Activated naive CD8-positive, alpha-beta T cell treated with anti-CD3 and anti-CD28 coated beads for 36 hours (primary cell): ENCODE measurements around the gene MRNIP. TPM values are rescaled to one million over a fixed set of nuclear protein-coding genes. Genes with fewer than 3 reads are reported as not detected.

ENCODE experiments used
- DNase-seq: peaks from one replicate; pipeline ENCODE4 v3.0.0; 2021
- H3K27ac Mint-ChIP-seq: one replicate; pipeline ENCODE4 v1.8.0; 2022; ENCODE audit warnings: mild to moderate bottlenecking, moderate library complexity, mixed read lengths
- H3K27me3 Mint-ChIP-seq: one replicate; pipeline ENCODE4 v1.8.0; 2022; ENCODE audit warnings: mild to moderate bottlenecking, mixed read lengths
- H3K36me3 Mint-ChIP-seq: one replicate; pipeline ENCODE4 v1.8.0; 2021; ENCODE audit warnings: mild to moderate bottlenecking, mixed read lengths
- H3K4me1 Mint-ChIP-seq: one replicate; pipeline ENCODE4 v1.8.0; 2021; ENCODE audit warnings: mixed read lengths
- H3K4me3 Mint-ChIP-seq: one replicate; pipeline ENCODE4 v1.8.0; 2022; ENCODE audit warnings: mild to moderate bottlenecking, moderate library complexity, mixed read lengths
- H3K9me3 Mint-ChIP-seq: one replicate; pipeline ENCODE4 v1.8.0; 2022; ENCODE audit warnings: mixed read lengths
- total RNA-seq, 2 experiments: library from RNA; stranded (reverse); gene quantifications; one replicate each; pipeline ENCODE4 v1.2.3, GENCODE V29; 2021

MRNIP gene
- total RNA-seq, 2 experiments from 2014 or later = 12.3 to 13.9 TPM

- Mint-ChIP-seq H3K4me1 (peaks cover 30% of the 10 kb centered on the region), H3K9me3 (no peaks in the 10 kb centered on the region), H3K27ac (peak overlapping the region; percentile 78), H3K36me3 (peaks cover 6% of the 10 kb centered on the region), H3K4me3 (peak overlapping the region; percentile 91), H3K27me3 (no peaks in the 10 kb centered on the region)
- DNase-seq = peak; percentile 75
Observed at GRCh38 chr5:179803651-179804554, 54.7 kb downstream of the MRNIP start.

- no peak overlapping the region for H3K27ac Mint-ChIP-seq
- H3K27me3 Mint-ChIP-seq = no peaks in the 10 kb centered on the region
- no peak overlapping the region for H3K4me3 Mint-ChIP-seq
- peaks cover 30% of the 10 kb centered on the region for H3K4me1 Mint-ChIP-seq
- H3K9me3 Mint-ChIP-seq = no peaks in the 10 kb centered on the region
- peaks cover 6% of the 10 kb centered on the region for H3K36me3 Mint-ChIP-seq
- no peak for DNase-seq
Observed at GRCh38 chr5:179802950-179803562, 55.6 kb downstream of the MRNIP start.

- no peaks in the 10 kb centered on the region for H3K27me3 Mint-ChIP-seq
Observed at GRCh38 chr5:179802207-179802883, 56.3 kb downstream of the MRNIP start.

GRCh38 chr5:179801304-179802206 lies 57.1 kb downstream of the MRNIP start:
- Mint-ChIP-seq H3K4me3 (no peak overlapping the region), H3K27me3 (no peaks in the 10 kb centered on the region), H3K36me3 (peaks cover 10% of the 10 kb centered on the region), H3K4me1 (peaks cover 36% of the 10 kb centered on the region), H3K27ac (peak overlapping the region; percentile 72), H3K9me3 (no peaks in the 10 kb centered on the region)
- peak; percentile 83 for DNase-seq

More at GRCh38 chr5:179802207-179802883, 56.3 kb downstream of the MRNIP start:
- peaks cover 30% of the 10 kb centered on the region for H3K4me1 Mint-ChIP-seq
- H3K27ac Mint-ChIP-seq = no peak overlapping the region
- no peak overlapping the region for H3K4me3 Mint-ChIP-seq
- no peak for DNase-seq
- H3K36me3 Mint-ChIP-seq = peaks cover 6% of the 10 kb centered on the region
- H3K9me3 Mint-ChIP-seq = no peaks in the 10 kb centered on the region

GRCh38 chr5:179800696-179801201 lies 57.9 kb downstream of the MRNIP start:
- H3K9me3 Mint-ChIP-seq = no peaks in the 10 kb centered on the region
- H3K36me3 Mint-ChIP-seq = peaks cover 10% of the 10 kb centered on the region
- H3K27me3 Mint-ChIP-seq = no peaks in the 10 kb centered on the region
- no peak for DNase-seq
- peaks cover 36% of the 10 kb centered on the region for H3K4me1 Mint-ChIP-seq
- H3K4me3 Mint-ChIP-seq = no peak overlapping the region
- no peak overlapping the region for H3K27ac Mint-ChIP-seq

GRCh38 chr5:179800071-179800695 lies 58.4 kb downstream of the MRNIP start:
- Mint-ChIP-seq H3K9me3 (no peaks in the 10 kb centered on the region), H3K36me3 (peaks cover 10% of the 10 kb centered on the region), H3K4me3 (no peak overlapping the region), H3K4me1 (peaks cover 35% of the 10 kb centered on the region), H3K27ac (no peak overlapping the region), H3K27me3 (no peaks in the 10 kb centered on the region)
- no peak for DNase-seq

GRCh38 chr5:179799644-179799973 lies 59.0 kb downstream of the MRNIP start:
- no peak for DNase-seq
- Mint-ChIP-seq H3K27ac (no peak overlapping the region), H3K4me3 (no peak overlapping the region)

GRCh38 chr5:179798771-179799643 lies 59.6 kb downstream of the MRNIP start:
- H3K4me3 Mint-ChIP-seq = no peak overlapping the region
- H3K9me3 Mint-ChIP-seq = no peaks in the 10 kb centered on the region
- H3K27ac Mint-ChIP-seq = no peak overlapping the region
- H3K4me1 Mint-ChIP-seq = peaks cover 34% of the 10 kb centered on the region
- DNase-seq = no peak
- peaks cover 8% of the 10 kb centered on the region for H3K36me3 Mint-ChIP-seq
- no peaks in the 10 kb centered on the region for H3K27me3 Mint-ChIP-seq

More at GRCh38 chr5:179799644-179799973, 59.0 kb downstream of the MRNIP start:
- H3K27me3 Mint-ChIP-seq = no peaks in the 10 kb centered on the region
- H3K36me3 Mint-ChIP-seq = peaks cover 8% of the 10 kb centered on the region
- H3K4me1 Mint-ChIP-seq = peaks cover 35% of the 10 kb centered on the region
- no peaks in the 10 kb centered on the region for H3K9me3 Mint-ChIP-seq

- peaks cover 8% of the 10 kb centered on the region for H3K36me3 Mint-ChIP-seq
- no peaks in the 10 kb centered on the region for H3K27me3 Mint-ChIP-seq
- H3K9me3 Mint-ChIP-seq = no peaks in the 10 kb centered on the region
- no peak for DNase-seq
- peaks cover 33% of the 10 kb centered on the region for H3K4me1 Mint-ChIP-seq
- H3K27ac Mint-ChIP-seq = no peak overlapping the region
- no peak overlapping the region for H3K4me3 Mint-ChIP-seq
Observed at GRCh38 chr5:179798144-179798770, 60.4 kb downstream of the MRNIP start.

GRCh38 chr5:179797741-179798140 lies 60.9 kb downstream of the MRNIP start:
- peaks cover 30% of the 10 kb centered on the region for H3K4me1 Mint-ChIP-seq
- no peaks in the 10 kb centered on the region for H3K27me3 Mint-ChIP-seq
- no peaks in the 10 kb centered on the region for H3K9me3 Mint-ChIP-seq
- H3K4me3 Mint-ChIP-seq = no peak overlapping the region
- peaks cover 8% of the 10 kb centered on the region for H3K36me3 Mint-ChIP-seq
- DNase-seq = no peak
- H3K27ac Mint-ChIP-seq = no peak overlapping the region

- Mint-ChIP-seq H3K27me3 (no peaks in the 10 kb centered on the region), H3K36me3 (peaks cover 8% of the 10 kb centered on the region), H3K4me3 (peak overlapping the region; percentile 63), H3K4me1 (peaks cover 25% of the 10 kb centered on the region), H3K9me3 (no peaks in the 10 kb centered on the region), H3K27ac (peak overlapping the region; percentile 42)
- no peak for DNase-seq
Observed at GRCh38 chr5:179796877-179797608, 61.6 kb downstream of the MRNIP start.
